Motor neuron (in vitro differentiated cells): ENCODE data around the gene ADORA1. TPM values are rescaled to one million over a fixed set of nuclear protein-coding genes. Genes with fewer than 3 reads are reported as not detected.
A peak's percentile ranks its signal among the peaks of the same experiment; 100 is the strongest.

Experiments
- ATAC-seq, 8 experiments: fragments of 200-7000 bp; cut with Tn5 transposase; replicated peaks in 6 of 8; 2 replicates each; pipeline ENCODE4 v1.8.0; 2021; ENCODE audit warnings: mild to moderate bottlenecking in 8 of 8, moderate library complexity in 8 of 8
- H3K27ac ChIP-seq, 2 donors: fragments of 250-450 bp; sonication (Bioruptor Pico); 2 replicates each; pipeline ENCODE4 v1.9.0; 2021; ENCODE audit warnings: antibody characterized with exemption in 2 of 2, mild to moderate bottlenecking in 2 of 2, moderate library complexity in 1 of 2
- H3K4me1 ChIP-seq, 2 donors: fragments of 250-450 bp; sonication (Bioruptor Pico); replicated peaks in 1 of 2; 2 replicates each; pipeline ENCODE4 v1.6.1; 2021; ENCODE audit warnings: antibody characterized with exemption in 2 of 2, mild to moderate bottlenecking in 2 of 2, moderate library complexity in 1 of 2
- H3K4me3 ChIP-seq, 5 donors: fragments of 250-450 bp; sonication (Bioruptor Pico); 2 replicates each; pipeline ENCODE4 v1.9.0; 2021; ENCODE audit warnings: antibody characterized with exemption in 5 of 5, mild to moderate bottlenecking in 5 of 5, moderate library complexity in 4 of 5
- WGBS, 10 experiments: fragments of 450-650 bp; shearing (Covaris generic); methylation state at CpG; one replicate each; pipeline ENCODE4 v1.0.0; 2022; 5-methylcytosine and 5-hydroxymethylcytosine counted together
- in situ Hi-C, 9 experiments: fragments of 400-800 bp; cut with MboI; loops; one replicate each; pipeline ENCODE4 v1.15.0; 2021; ENCODE audit warnings: low sequenced_read_pairs in 9 of 9, low pct_unique_long_range_greater_than_20kb in 2 of 9; ENCODE audit not compliant: unreplicated experiment in 9 of 9
- total RNA-seq, 8 experiments: library from RNA; unstranded; fragments of 300-600 nt; gene quantifications; 2 replicates each; pipeline versions ENCODE4 v1.2.3 to v1.2.4, GENCODE V29; 2022

ADORA1 gene
- total RNA-seq, result 10 to 100 TPM in 2 of 8 experiments, 1 to 10 TPM in 6; 3.2 to 15.5 (median 3.9) TPM

DNA sequence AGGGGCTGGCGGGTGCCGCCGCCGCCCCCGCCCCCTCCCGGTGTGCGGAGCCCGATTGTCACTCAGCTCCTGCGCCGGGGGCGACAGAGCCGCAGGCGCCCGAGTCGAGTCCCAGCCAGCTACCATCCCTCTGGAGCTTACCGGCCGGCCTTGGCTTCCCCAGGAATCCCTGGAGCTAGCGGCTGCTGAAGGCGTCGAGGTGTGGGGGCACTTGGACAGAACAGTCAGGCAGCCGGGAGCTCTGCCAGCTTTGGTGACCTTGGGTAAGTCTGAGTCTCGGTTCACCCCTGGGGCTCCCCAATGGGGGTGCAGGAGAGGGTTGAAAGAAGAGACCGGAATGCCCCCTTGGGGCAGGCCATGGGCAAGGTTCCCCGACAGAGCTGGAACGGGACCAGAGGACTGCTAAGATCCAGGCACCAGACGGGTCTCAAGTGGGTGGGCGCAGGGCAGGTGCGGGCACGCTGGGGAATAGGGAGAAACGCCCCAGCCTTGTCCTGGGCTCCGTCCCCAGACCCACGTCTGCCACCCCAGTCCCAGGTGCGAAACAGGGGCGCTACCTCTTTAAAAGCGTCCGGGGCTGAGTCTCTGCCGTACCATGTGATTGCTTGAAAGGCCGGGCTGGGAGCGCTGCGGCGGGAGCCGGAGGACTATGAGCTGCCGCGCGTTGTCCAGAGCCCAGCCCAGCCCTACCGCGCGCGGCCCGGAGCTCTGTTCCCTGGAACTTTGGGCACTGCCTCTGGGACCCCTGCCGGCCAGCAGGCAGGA is at the start of gene ADORA1:
Gene ADORA1 (plus strand): TSS at position 61 of the 765 bp plus-strand sequence. CDS start 1,116 bp downstream, outside the sequence.
- in situ Hi-C loops, result loop anchor here in 1 of 9 experiments (10.0 kb wide), 1 partner anchor 87 kb away; no protein-coding TSS in a partner anchor
- H3K4me3 ChIP-seq, result peak within 1 kb of the TSS; percentile 31 to 39 (median 34)
- WGBS, 10 experiments, result 0 to 4% (median 1%) methylated on average over 3 to 24 of the region's 51 CpGs; no CpG with 5 or more reads in 6 of the 10 experiments
- ATAC-seq, result peak; percentile 94 to 99 (median 96)
- no peak within 1 kb of the TSS for H3K27ac ChIP-seq
- H3K4me1 ChIP-seq, result peaks cover 19 to 23% of the 10 kb centered on the region in 2 donors

GRCh38 chr1:203077956-203078355 is 49.6 kb upstream of the ADORA1 start:
- Histone ChIP-seq H3K27ac (no peak overlapping the region), H3K4me3 (no peak overlapping the region), H3K4me1 (peaks cover 7 to 11% of the 10 kb centered on the region in 2 donors)
- in situ Hi-C loops, result no loop called here
- WGBS, 10 experiments, result 50 to 100% methylated on average over 1 to 2 of the region's 2 CpGs; no CpG with 5 or more reads in 8 of the 10 experiments
- no peak for ATAC-seq

- in situ Hi-C loops, result no loop called here
- H3K27ac ChIP-seq, result no peak overlapping the region
- peaks cover 7% of the 10 kb centered on the region in 2 donors for H3K4me1 ChIP-seq
- no peak for ATAC-seq
- 60 to 92% (median 82%) methylated on average over 1 to 3 of the region's 3 CpGs; no CpG with 5 or more reads in 3 of the 10 experiments for WGBS, 10 experiments
- H3K4me3 ChIP-seq, result no peak overlapping the region
These were observed 49.0 kb upstream of the ADORA1 start for GRCh38 chr1:203078478-203078877.

DNA sequence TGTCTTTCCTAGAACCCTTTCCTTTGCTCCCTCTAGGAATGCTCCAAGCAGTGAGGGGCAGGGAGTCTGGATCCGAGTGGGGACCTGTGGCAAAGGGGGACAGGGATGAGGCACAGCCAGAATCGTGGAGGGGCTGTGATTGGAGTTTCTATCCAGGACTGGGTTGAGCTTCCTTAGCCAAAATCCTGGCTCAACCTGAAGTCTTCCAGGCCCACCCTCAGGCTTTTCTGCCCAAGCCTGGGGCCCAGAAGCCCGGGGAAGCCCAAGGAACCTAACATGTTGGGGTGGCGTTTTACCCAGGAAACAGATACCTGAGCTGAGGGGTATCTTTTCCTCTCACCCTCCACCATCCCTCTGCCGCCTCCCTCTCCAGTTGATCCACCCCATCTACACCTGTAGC is 47.1 kb upstream of the ADORA1 start:
- in situ Hi-C loops, result no loop called here
- Histone ChIP-seq H3K27ac (no peak overlapping the region), H3K4me1 (peaks cover 7 to 12% of the 10 kb centered on the region in 2 donors), H3K4me3 (no peak overlapping the region)
- 53 to 91% (median 84%) methylated on average over 1 to 4 of the region's 5 CpGs; no CpG with 5 or more reads in 4 of the 10 experiments for WGBS, 10 experiments
- no peak for ATAC-seq

DNA sequence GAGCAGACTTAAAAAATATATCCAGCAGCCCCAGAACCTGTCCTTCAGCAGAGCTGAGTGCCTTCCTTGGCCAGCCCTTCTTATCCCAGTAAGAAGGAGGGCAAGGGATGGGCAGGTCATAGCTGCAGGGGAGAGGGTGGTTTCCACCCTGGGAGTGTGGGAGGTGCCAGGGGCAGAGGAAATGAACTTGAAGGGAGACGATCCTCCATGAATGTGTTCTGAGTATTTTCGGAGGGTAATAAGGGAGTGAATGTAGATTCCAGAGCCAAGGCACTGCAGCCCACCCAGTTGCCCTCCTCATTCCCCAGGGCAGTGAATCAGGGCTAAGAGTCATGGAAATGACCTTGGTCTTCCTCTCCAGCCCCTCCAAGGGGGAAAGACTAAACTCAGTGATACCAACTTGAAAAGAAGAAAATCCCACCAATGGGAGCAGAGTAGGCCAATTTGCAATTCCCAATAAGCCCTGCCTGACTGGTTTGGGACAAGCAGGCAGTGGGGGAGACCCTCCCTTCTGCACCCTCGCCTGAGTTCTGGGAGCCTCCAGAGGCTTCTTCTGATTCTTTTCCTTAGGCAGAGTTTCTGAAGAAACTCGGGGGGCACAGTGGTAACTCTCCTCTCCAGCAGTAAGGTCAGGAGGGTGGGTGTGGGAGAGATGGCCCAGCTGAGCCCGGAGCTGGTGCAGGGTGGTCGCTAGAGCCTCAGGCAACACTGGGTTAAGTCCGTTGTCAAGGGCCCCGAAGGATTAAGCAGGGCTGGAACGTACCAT is 45.9 kb upstream of the ADORA1 start:
- Histone ChIP-seq H3K4me1 (peaks cover 12 to 16% of the 10 kb centered on the region in 2 donors), H3K27ac (no peak overlapping the region), H3K4me3 (no peak overlapping the region)
- in situ Hi-C loops, result no loop called here
- 0 to 76% (median 56%) methylated on average over 1 to 8 of the region's 9 CpGs; no CpG with 5 or more reads in 2 of the 10 experiments for WGBS, 10 experiments
- ATAC-seq, result peak in 3 of 8 experiments; percentile 34 to 61 (median 47)

DNA sequence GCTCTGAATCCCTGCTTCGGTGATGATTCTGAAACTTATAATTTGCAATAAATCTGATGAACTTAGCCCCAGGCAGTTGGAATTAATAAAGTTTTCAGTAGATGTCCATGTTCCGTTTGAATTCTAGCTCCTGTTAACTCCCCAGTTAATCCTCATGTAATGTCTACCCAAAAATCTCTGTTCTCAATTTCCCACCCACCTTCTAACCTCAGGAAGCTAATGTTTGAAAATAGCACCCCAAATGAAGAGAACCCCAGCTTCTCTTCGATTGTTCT is 45.4 kb upstream of the ADORA1 start:
- Histone ChIP-seq H3K4me3 (no peak overlapping the region), H3K27ac (no peak overlapping the region), H3K4me1 (peaks cover 16 to 21% of the 10 kb centered on the region in 2 donors)
- in situ Hi-C loops, result no loop called here
- ATAC-seq, result no peak
- WGBS, 10 experiments, result 0 to 100% (median 71%) methylated on average over 1 to 3 of the region's 3 CpGs; no CpG with 5 or more reads in 1 of the 10 experiments

- 0 to 84% (median 73%) methylated on average over 1 to 8 of the region's 11 CpGs; no CpG with 5 or more reads in 1 of the 10 experiments for WGBS, 10 experiments
- Histone ChIP-seq H3K4me3 (no peak overlapping the region), H3K27ac (no peak overlapping the region), H3K4me1 (peaks cover 16 to 24% of the 10 kb centered on the region in 2 donors)
- in situ Hi-C loops, result no loop called here
- peak in 7 of 8 experiments; percentile 30 to 88 (median 45) for ATAC-seq
These were observed 44.7 kb upstream of the ADORA1 start for GRCh38 chr1:203082571-203083462.

DNA sequence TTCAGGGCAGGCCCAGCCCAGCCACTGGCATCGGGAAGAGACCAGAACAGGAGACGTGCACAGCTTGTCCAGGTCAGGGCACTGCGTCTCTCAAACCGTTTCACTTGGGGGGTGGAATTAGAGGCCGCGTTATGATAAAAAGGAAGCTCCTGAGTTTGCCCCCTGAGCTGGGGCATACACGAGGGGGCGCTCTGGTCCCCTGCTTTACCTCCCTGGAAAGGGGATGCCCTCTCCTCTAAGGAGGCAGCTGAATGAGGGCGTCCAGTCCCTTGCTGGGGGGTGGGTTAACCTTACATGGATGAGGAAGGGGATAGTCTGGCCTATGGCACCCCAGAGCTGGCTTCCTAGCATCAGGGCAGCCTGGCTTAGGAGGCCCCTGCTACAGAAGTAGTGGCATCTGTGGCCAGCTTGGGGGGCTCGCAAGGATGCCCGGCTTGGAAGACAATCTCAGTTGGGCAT is 44.0 kb upstream of the ADORA1 start:
- ATAC-seq, result no peak
- H3K27ac ChIP-seq, result no peak overlapping the region
- H3K4me3 ChIP-seq, result no peak overlapping the region
- 80 to 93% (median 83%) methylated on average over 3 to 10 of the region's 11 CpGs; no CpG with 5 or more reads in 5 of the 10 experiments for WGBS, 10 experiments
- H3K4me1 ChIP-seq, result peaks cover 16 to 24% of the 10 kb centered on the region in 2 donors
- in situ Hi-C loops, result no loop called here

GRCh38 chr1:203084588-203085527 is 42.7 kb upstream of the ADORA1 start:
- H3K27ac ChIP-seq, result no peak overlapping the region
- in situ Hi-C loops, result no loop called here
- no peak overlapping the region for H3K4me3 ChIP-seq
- ATAC-seq, result no peak
- 80 to 100% (median 100%) methylated on average over 1 to 6 of the region's 14 CpGs; no CpG with 5 or more reads in 5 of the 10 experiments for WGBS, 10 experiments
- peaks cover 24 to 32% of the 10 kb centered on the region in 2 donors for H3K4me1 ChIP-seq

DNA sequence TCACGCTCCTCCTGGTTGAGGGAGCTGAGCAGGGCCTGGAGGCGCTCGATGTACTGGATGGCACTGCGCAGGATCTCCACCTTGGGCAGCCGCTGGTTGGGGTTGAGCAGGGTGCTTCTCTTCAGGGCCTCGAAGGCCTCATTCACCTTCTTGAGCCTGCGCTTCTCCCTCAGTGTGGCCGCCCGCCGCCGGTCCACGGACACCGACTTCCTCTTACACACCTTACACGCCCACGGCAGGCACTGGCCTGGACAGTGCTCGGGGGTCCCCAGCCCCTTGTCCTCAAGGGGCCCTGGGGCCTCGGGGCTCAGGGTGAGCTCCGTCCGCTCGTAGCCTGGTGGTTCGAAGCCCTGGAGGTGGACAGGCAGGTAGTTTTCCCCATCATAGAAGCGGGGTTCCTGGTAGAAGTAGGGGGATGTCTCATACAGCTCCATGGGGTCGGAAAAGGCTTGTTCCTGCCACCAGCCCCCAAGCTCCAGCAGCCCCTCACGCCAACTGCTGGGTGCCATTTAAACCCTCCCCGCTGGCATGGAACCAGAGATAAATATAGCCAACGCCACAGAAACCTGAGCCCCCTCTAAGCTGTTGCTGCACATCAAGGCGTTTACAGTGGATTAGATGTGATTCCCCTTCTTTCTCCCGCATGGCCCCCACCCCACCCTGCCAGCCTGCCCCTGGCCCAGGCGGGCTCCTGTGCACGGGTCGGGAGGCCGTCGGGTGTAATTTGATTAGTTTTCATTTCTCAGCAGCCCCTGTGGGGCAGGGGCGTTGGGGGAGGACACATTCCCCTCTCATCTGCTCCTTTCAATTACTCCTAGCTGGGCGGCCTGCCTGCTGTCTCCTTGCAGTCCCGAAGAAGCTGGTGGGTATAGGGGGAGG is 41.8 kb upstream of the ADORA1 start, which contains the start of gene MYOG:
Gene MYOG (minus strand): TSS at position 485 of the 879 bp plus-strand sequence. CDS start 51 bp downstream, at position 434.
- no peak for ATAC-seq
- in situ Hi-C loops, result no loop called here
- 61 to 83% (median 71%) methylated on average over 4 to 11 of the region's 36 CpGs; no CpG with 5 or more reads in 7 of the 10 experiments for WGBS, 10 experiments

More for the DNA sequence above, 41.8 kb upstream of the ADORA1 start, which contains the start of gene MYOG:
- Histone ChIP-seq H3K4me1 (peaks cover 31 to 34% of the 10 kb centered on the region in 2 donors), H3K4me3 (no peak within 1 kb of the TSS), H3K27ac (no peak within 1 kb of the TSS)
